CD14-positive monocyte (primary cell): ENCODE data around the gene MRPS11. TPM values are rescaled to one million over a fixed set of nuclear protein-coding genes. Genes with fewer than 3 reads are reported as not detected.
"Not testable (repeated sequence)": the region's sequence is repeated elsewhere in the genome, so short reads cannot be mapped to it uniquely, and the experiment has no call there.

Source experiments
- DNase-seq, 3 donors: peaks; one replicate each; pipeline ENCODE4 v3.0.0-alpha.2; 2011 to 2022
- H2AFZ ChIP-seq: 2 replicates; pipeline ENCODE4 v1.6.0; 2012; ENCODE audit warnings: mild to moderate bottlenecking, low read depth, low read length, inconsistent platforms; ENCODE audit not compliant: insufficient read depth, poor library complexity, severe bottlenecking
- H3K27ac ChIP-seq, 2 donors: 1 replicate in 1 of 2; 2 replicates in 1 of 2; pipeline ENCODE4 v1.5.1; 2012 to 2013; ENCODE audit warnings: low read length in 2 of 2, control low read depth in 1 of 2, inconsistent platforms in 1 of 2, low read depth in 1 of 2, mild to moderate bottlenecking in 1 of 2
- H3K27me3 ChIP-seq, 2 donors: one replicate each; pipeline versions ENCODE4 v1.6.0 to v1.6.1; 2011 to 2013; ENCODE audit warnings: low read length in 2 of 2; ENCODE audit not compliant: control insufficient read depth in 2 of 2, insufficient read depth in 2 of 2
- H3K36me3 ChIP-seq, 2 donors: replicated peaks in 1 of 2; 1 replicate in 1 of 2; 2 replicates in 1 of 2; pipeline versions ENCODE4 v1.5.1 to v1.6.1; 2012 to 2013; ENCODE audit warnings: low read length in 2 of 2, control low read depth in 1 of 2, inconsistent platforms in 1 of 2, mild to moderate bottlenecking in 1 of 2; ENCODE audit not compliant: insufficient read depth in 2 of 2, control insufficient read depth in 1 of 2
- H3K4me1 ChIP-seq, 2 donors: 1 replicate in 1 of 2; 2 replicates in 1 of 2; pipeline versions ENCODE4 v1.5.1 to v1.6.1; 2012 to 2013; ENCODE audit warnings: low read length in 2 of 2, control low read depth in 1 of 2, inconsistent platforms in 1 of 2, mild to moderate bottlenecking in 1 of 2, moderate library complexity in 1 of 2; ENCODE audit not compliant: insufficient read depth in 2 of 2, control insufficient read depth in 1 of 2
- H3K4me2 ChIP-seq: replicated peaks from 2 replicates; pipeline ENCODE3; 2012; ENCODE audit warnings: low read length, moderate library complexity, mild to moderate bottlenecking; ENCODE audit not compliant: poor library complexity, severe bottlenecking; ENCODE audit errors: extremely low read depth
- H3K4me3 ChIP-seq, 3 experiments: fragments of 200-600 bp in 1 of 3; sonication (generic) in 1 of 3; replicated peaks in 1 of 3; 1 replicate in 2 of 3; 2 replicates in 1 of 3; pipeline ENCODE4 v1.5.1; 2011 to 2013; ENCODE audit warnings: low read length in 3 of 3, mild to moderate bottlenecking in 3 of 3, control low read depth in 2 of 3, low read depth in 2 of 3, inconsistent platforms in 1 of 3, moderate library complexity in 1 of 3
- H3K79me2 ChIP-seq: 2 replicates; pipeline ENCODE4 v1.6.0; 2012; ENCODE audit warnings: mild to moderate bottlenecking, control low read depth, inconsistent platforms, low read length, moderate library complexity; ENCODE audit not compliant: insufficient read depth
- H3K9ac ChIP-seq: 2 replicates; pipeline ENCODE4 v1.6.0; 2017; ENCODE audit warnings: low read length, mild to moderate bottlenecking; ENCODE audit not compliant: insufficient read depth, poor library complexity, severe bottlenecking
- H3K9me3 ChIP-seq, 2 donors: replicated peaks in 1 of 2; 1 replicate in 1 of 2; 2 replicates in 1 of 2; pipeline versions ENCODE4 v1.5.1 to v1.6.1; 2012 to 2013; ENCODE audit warnings: low read length in 2 of 2, control low read depth in 1 of 2; ENCODE audit not compliant: control insufficient read depth in 1 of 2, insufficient read depth in 1 of 2
- H4K20me1 ChIP-seq: 2 replicates; pipeline ENCODE4 v1.6.0; 2012; ENCODE audit warnings: mild to moderate bottlenecking, low read length, control low read depth, moderate library complexity; ENCODE audit not compliant: insufficient read depth
- H3K27ac Mint-ChIP-seq, 7 donors: one replicate each; pipeline ENCODE4 v1.8.0; 2020; ENCODE audit warnings: mild to moderate bottlenecking in 7 of 7, mixed read lengths in 7 of 7, moderate library complexity in 6 of 7, inconsistent platforms in 2 of 7
- H3K27me3 Mint-ChIP-seq, 3 donors: one replicate each; pipeline ENCODE4 v1.8.0; 2021 to 2022; ENCODE audit warnings: low read depth in 3 of 3, mild to moderate bottlenecking in 3 of 3, mixed read lengths in 3 of 3, moderate library complexity in 3 of 3, inconsistent platforms in 1 of 3
- H3K36me3 Mint-ChIP-seq, 2 donors: one replicate each; pipeline ENCODE4 v1.8.0; 2020; ENCODE audit warnings: mixed read lengths in 2 of 2, inconsistent platforms in 1 of 2, mild to moderate bottlenecking in 1 of 2
- H3K4me1 Mint-ChIP-seq: one replicate; pipeline ENCODE4 v1.8.0; 2020; ENCODE audit warnings: mild to moderate bottlenecking, mixed read lengths
- H3K4me3 Mint-ChIP-seq, 2 donors: one replicate each; pipeline ENCODE4 v1.8.0; 2020; ENCODE audit warnings: mild to moderate bottlenecking in 2 of 2, mixed read lengths in 2 of 2, moderate library complexity in 1 of 2
- H3K9me3 Mint-ChIP-seq, 7 donors: one replicate each; pipeline ENCODE4 v1.8.0; 2020 to 2022; ENCODE audit warnings: mixed read lengths in 7 of 7, mild to moderate bottlenecking in 6 of 7, moderate library complexity in 6 of 7, inconsistent platforms in 2 of 7
- CTCF ChIP-seq: fragments of 200-600 bp; IDR thresholded peaks from one replicate; pipeline ENCODE4 v1.8.0; 2022; ENCODE audit warnings: antibody characterized with exemption, mild to moderate bottlenecking
- WGBS: methylation state at CpG from one replicate; pipeline ENCODE4 v1.1.5; 2013; ENCODE audit warnings: missing lambda C conversion rate; ENCODE audit not compliant: insufficient coverage; 5-methylcytosine and 5-hydroxymethylcytosine counted together
- intact Hi-C, 2 donors: fragments of 100-400 bp; cut with micrococcal nuclease; formaldehyde crosslinking; loops; one replicate each; pipeline versions ENCODE4 v1.15.0 to v1.15.1; 2023
- polyA plus RNA-seq, 3 donors: library from polyadenylated mRNA; depleted of rRNA in 1 of 3; unstranded in 2 of 3; stranded (reverse) in 1 of 3; fragments of 300-500 nt in 2 of 3; fragments of >200 nt in 1 of 3; fragmentation: Illumina TruSeq in 2 of 3; gene quantifications; 1 replicate in 2 of 3; 2 replicates in 1 of 3; pipeline ENCODE4 v1.2.3, GENCODE V29; 2012 to 2021

Gene MRPS11
- polyA plus RNA-seq, 3 donors: 31.1 to 70.2 (median 65.2) TPM

- Mint-ChIP-seq H3K27ac (no peak overlapping the region), H3K27me3 (peaks cover 9 to 14% (median 14%) of the 10 kb centered on the region in 3 donors), H3K9me3 (peaks cover 0 to 2% (median 0%) of the 10 kb centered on the region in 7 donors), H3K36me3 (no peaks in the 10 kb centered on the region), H3K4me1 (no peaks in the 10 kb centered on the region), H3K4me3 (no peak overlapping the region)
- Histone ChIP-seq H3K4me3 (no peak overlapping the region), H3K9ac (no peak overlapping the region), H3K4me2 (no peak overlapping the region), H3K27ac (no peak overlapping the region), H3K27me3 (no peaks in the 10 kb centered on the region), H2AFZ (no peak overlapping the region), H3K79me2 (no peaks in the 10 kb centered on the region), H3K9me3 (no peaks in the 10 kb centered on the region), H3K36me3 (no peaks in the 10 kb centered on the region), H4K20me1 (no peaks in the 10 kb centered on the region), H3K4me1 (no peaks in the 10 kb centered on the region)
- intact Hi-C loops: no loop called here
- no peak for DNase-seq
- no peak for TF ChIP-seq CTCF
- WGBS: 90% methylated on average over 5 of the region's 7 CpGs
Observed at GRCh38 chr15:88433046-88433685, 34.3 kb upstream of the MRPS11 start.

GRCh38 chr15:88434106-88434505 lies 33.4 kb upstream of the MRPS11 start:
- H3K36me3 Mint-ChIP-seq, H3K27me3 ChIP-seq, H3K9ac ChIP-seq, H3K36me3 ChIP-seq, H4K20me1 ChIP-seq, H3K27ac ChIP-seq, H3K79me2 ChIP-seq, intact Hi-C loops, H3K4me1 Mint-ChIP-seq, H3K4me3 Mint-ChIP-seq, H3K4me3 ChIP-seq, H3K4me1 ChIP-seq, H3K27ac Mint-ChIP-seq, DNase-seq, H3K9me3 Mint-ChIP-seq, H3K4me2 ChIP-seq, H2AFZ ChIP-seq, H3K9me3 ChIP-seq: not testable (repeated sequence)
- peaks cover 10 to 12% (median 12%) of the 10 kb centered on the region in 3 donors for H3K27me3 Mint-ChIP-seq
- no CpG with 5 or more reads among the region's 5 CpGs for WGBS
